Measurements from ENCODE around the gene SLC6A8.

The SLC6A8 gene

GRCh38 chrX:153648358-153649177 is 39.2 kb upstream of the SLC6A8 start:
- DNase-seq (ENCODE audit: low read depth): no peak

- DNase-seq (ENCODE audit: low read depth): no peak
Measured at GRCh38 chrX:153649178-153649914, 38.4 kb upstream of the SLC6A8 start.

GRCh38 chrX:153649915-153650782 is 37.6 kb upstream of the SLC6A8 start:
- no peak for DNase-seq (ENCODE audit: low read depth)

DNA sequence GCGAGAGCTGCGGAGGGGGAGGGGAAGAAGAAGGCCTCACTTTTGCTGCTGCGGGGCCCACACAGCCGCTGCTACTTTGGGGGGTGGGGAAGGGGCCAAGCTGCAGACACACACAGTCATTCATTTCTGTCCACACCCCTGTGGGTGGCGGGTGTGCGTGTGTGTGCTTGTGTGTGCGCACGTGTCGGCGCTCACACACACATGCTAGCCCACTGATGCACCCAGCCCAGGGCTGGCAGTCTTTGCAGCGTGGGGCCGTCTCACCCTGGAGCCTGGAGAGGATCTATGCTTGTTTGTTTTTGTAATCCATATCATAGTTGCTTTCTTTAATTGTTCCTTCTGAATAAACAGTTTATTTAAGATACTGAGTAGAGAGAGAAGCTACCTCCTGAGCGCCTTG is 36.8 kb upstream of the SLC6A8 start:
- DNase-seq (ENCODE audit: low read depth): no peak

DNA sequence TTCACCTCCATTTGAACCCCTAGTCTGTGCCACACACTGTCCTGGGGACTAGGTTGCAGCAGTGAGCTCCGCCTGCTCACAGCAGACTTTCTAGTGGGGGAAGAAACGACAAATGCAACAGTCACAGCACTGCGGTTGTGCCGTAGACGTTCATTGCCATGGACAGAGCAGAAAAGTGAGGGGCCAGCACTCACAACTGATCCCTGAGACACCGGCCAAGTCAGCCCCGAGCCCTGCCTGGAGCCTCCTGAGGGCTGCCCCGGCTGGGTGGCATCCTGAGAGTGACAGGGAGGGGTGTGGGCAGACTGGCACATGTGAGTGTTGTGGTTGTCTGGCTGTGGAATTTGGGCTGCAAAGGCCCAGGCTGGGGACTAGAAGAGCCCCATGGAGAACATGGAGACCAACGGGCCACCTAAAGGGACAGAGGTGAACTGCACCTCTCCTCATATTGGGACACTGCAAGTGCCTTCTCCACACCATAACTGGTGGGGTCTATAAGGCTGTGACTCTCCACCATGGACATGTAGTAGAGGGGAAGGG is 36.1 kb upstream of the SLC6A8 start:
- DNase-seq (ENCODE audit: low read depth): no peak

GRCh38 chrX:153653556-153653955 is 34.2 kb upstream of the SLC6A8 start:
- no peak for DNase-seq (ENCODE audit: low read depth)

DNA sequence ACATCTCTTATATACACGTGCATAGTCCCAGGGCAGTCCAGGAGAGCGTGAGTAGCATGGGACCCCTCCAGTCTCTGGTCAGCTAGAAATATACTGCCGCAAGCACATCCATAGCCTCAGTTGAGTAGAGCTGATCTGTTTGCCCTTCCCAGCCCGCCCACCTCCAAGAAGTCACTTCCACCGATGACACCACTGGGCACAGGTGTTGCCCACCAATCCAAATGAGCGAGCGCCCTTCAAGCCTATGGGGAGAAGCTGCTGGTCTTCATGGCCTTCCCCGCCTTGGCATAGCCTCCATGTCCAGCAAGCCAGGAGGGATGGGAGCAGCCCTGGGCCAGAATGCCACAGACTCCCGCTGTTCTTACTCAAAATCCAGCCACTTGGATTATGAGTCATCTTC is 30.6 kb upstream of the SLC6A8 start:
- no peak for DNase-seq (ENCODE audit: low read depth)

- no peak for DNase-seq (ENCODE audit: low read depth)
Measured at GRCh38 chrX:153659268-153659667, 28.5 kb upstream of the SLC6A8 start.

DNA sequence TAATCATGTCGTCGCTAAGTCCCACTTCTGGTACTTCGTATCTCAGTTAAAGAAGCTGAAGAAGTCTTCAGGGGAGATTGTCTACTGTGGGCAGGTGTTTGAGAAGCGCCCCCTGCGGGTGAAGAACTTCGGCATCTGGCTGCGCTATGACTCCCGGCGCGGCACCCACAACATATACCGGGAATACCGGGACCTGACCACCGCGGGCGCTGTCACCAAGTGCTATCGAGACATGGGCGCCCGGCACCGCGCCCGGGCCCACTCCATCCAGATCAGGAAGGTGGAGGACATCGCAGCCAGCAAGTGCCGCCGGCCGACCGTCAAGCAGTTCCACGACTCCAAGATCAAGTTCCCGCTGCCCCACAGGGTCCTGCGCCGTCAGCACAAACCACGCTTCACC is 25.5 kb upstream of the SLC6A8 start:
- no peak for DNase-seq (ENCODE audit: low read depth)

GRCh38 chrX:153665726-153666306 is 21.9 kb upstream of the SLC6A8 start:
- DNase-seq (ENCODE audit: low read depth): no peak

- DNase-seq (ENCODE audit: low read depth): no peak
Measured at GRCh38 chrX:153667281-153667955, 20.3 kb upstream of the SLC6A8 start.

- no peak for DNase-seq (ENCODE audit: low read depth)
Measured at GRCh38 chrX:153667956-153668396, 19.8 kb upstream of the SLC6A8 start.

DNA sequence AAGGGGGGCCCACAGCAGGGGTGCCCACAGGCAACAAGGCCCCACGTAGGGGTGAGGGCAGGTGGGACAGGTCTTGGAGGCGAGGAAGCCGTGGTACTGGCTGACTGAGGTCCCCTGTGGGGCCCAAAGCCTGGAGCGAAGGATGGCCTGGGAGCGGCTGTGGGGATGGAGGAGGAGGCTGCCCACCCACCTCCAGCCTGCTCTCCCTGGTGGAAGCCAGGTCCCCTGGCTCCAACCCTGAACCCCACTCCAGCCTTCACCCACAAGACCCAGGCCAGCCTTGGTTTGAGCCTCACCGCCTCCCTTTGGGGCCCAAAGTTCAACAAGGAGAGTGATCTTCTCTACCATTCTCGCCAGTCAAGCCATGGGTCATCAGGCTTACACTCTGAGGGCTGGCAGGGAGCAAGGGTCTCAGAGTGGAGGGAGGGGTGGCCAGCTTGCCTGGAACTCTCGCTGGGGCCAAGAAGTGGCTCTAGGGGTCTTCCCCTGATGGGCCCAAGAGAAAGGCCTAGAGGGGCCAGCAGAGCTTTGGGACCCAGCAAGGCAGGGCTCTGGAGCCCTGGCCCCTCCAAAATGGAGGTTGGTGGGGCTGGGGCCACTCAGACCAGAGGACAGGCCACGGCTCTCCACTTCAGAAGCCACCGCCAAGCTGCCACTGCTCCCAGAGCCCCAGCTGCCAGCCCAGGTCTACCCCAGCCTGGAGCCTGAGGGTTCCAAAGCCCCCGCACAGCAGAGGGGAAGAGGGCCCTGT is 19.1 kb upstream of the SLC6A8 start:
- no peak for DNase-seq (ENCODE audit: low read depth)

DNA sequence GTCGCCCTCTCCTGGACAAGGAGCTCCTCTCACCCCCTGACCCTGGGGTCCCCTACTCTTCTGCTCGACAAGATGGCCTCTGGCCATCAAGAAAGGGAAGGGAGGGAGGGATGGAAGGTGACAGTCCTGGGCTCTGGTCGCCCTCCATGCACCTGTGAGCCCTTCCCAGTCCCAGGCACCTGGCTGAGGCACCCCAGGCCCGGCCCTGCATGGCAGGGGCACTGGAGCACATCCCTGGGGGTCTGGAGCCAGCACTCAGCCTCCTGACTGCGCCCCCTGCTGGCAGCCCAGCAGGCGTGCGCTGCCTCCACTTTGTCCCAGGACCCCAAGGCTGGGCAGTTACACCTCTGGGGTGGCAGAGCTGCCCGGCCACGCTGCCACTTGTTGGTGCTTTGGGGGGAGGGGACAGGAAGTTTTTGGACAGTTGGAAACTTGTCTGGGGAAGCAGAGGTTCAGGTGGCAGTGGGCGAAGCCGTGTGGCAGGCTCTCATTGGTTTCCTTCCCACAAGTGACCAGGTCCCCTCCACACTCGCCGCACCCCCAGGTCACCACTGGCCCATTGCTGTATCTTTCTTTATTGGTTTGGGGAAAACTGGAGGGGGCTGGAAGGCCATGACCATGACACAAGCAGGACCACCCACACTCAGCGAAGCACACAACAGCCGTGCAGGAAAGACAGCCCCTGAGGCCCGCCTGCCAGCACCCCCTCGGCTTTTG is 18.4 kb upstream of the SLC6A8 start:
- DNase-seq (ENCODE audit: low read depth): no peak

- DNase-seq (ENCODE audit: low read depth): no peak
Measured at GRCh38 chrX:153669901-153670731, 17.6 kb upstream of the SLC6A8 start.

DNA sequence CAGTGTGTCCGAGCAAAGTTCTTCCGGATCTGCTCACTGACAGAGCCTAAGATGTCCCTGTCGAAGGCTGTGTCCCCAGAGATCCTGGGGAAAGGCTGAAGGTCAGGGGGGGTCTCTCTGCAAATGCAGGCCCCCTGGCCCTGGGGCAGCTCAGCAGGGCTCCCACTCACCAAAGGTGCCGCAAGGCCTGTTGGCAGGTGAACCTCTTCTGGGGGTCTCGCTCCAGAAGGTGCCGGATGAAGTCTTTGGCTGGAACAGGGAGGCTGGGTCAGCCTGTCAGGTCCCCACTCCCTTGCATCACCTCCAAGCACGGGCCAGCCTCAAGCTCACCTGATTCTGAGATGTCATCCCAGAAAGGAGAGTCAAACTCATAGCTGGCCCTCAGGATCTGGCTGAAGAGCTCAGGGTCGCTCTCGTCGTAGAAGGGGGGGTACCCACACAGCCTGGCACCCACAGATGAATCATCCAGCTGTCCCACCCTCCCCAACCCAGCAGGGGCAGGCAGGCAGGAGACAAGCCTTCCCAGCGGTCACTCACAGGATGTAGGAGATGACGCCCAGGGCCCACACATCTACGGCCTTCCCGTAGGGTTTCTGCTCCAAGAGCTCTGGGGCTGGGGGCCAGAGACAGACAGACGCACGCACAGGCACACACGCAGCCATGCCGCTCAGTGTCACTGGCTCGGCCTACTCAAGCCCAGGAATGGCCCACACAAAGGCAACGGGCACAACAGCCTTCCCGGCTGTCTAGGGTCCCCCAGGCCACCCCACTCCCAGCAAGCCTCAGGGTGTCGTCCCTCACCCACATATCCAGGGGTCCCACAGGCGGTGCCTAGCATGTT is 16.8 kb upstream of the SLC6A8 start:
- DNase-seq (ENCODE audit: low read depth): no peak

DNA sequence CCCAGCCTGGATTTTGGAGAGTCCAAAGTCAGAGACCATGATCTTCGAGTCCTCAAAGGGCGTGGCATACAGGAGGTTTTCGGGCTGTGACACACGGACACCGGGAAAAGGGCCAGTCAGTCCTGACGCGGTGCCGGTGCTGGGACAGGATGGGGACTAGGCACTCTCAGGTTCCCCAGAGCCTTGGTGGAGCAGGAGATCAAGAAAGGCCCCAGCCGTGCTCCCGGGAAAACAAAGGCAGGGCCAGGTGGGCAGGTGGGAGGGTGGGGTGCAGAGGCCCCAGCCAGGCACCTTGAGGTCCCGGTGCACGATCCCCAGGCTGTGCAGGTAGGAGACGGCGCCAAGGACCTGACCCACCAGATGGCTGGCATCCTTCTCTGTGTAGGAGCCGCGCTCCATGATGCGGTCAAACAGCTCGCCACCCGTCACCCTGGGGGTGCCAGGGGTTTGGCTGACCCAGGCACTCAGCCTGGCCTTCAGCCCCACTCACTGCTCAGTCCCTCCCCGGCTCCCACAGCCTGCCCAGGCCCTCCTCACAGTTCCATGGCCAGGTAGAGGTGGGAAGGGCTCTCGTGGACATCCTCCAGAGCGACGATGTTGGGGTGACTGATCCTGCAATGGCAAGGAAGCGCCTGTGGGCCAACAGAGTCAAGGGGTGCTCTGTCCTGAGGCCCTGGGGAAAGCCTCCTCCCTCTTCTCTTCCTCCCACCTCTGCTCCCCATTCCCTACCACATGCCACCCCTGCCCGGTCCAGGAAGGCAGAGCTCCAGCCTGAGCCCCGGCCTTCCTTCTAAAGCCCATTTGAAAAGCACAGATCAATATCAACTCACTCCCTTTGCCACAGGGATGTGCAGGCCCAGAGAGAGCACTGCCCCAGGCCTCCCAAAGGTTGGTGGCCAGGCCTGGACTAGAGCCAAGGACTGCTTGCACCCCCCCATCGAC is 15.9 kb upstream of the SLC6A8 start:
- no peak for DNase-seq (ENCODE audit: low read depth)
